Activated T-cell treated with anti-CD3 and anti-CD28 coated beads, Interleukin-2, amount 50 U/mL, for 48 hours (primary cell): ENCODE results near the gene CPNE2.
"Not testable (repeated sequence)": the region's sequence is repeated elsewhere in the genome, so short reads cannot be mapped to it uniquely, and the experiment has no call there.

Experiments
- DNase-seq, 2 experiments: peaks; one replicate each; pipeline ENCODE4 v3.0.0-alpha.2; 2020

Gene CPNE2

DNA sequence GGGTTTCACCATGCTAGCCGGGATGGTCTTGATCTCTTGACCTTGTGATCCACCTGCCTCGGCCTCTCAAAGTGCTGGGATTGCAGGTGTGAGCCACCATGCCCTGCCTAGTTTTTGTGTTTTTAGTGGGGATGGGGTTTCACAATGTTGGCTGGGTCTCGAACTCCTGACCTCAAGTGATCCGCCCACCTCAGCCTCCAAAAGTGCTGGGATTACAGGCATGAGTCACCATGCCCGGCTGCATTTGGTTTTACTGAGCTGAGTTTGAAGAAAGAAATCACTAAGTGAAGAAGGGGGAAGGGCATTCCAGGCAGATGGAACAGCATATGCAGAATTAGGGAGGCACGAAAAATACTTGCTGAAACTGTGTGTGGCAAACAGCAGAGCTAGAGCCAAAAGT, 7.6 kb downstream of the CPNE2 start:
- not testable (repeated sequence) for DNase-seq

GRCh38 chr16:57100445-57100844, 8.1 kb downstream of the CPNE2 start:
- DNase-seq = no peak

DNA sequence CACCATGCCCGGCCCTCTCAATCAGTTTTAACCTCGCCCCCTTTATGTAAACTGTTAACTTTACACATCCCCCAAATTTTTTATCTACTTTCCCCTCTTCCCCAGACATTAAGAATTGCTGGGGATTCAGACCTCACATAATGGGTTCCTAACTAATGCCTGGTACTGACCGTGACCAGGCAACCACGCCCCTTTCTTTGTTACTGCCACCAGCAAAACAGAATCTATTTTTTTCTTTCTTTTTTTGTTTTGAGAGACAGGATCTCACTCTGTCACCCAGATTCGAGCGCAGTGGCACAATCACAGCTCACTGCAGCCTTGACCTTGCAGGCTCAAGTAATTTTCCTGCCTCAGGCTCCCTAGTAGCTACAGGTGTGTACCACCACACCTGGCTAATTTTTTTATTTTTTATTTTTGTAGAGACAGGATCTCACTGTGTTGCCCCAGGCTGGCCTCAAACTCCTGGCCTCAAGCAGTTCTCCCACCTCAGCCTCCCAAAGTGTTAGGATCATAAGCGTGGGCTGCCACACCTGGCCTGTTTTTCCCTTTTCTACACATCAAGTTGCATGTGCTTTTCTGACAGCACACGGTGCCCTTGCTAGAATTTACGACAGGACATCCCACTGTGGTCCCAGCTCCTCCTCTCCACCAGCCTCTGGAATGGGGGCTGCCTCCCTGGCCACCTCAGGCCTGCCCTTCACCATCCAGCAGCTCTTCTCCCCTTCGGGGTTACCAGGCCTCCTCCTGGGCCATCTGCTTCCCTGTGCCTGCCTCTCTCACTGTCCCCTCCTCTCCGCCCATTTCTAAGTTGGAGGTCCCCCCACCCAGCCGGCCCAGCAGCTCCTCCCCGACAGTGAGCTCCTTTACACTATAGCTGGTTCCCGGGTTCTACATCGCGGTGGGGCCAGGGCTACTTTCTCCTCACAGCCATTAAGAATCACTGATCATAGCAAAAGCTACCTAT, 10.8 kb downstream of the CPNE2 start:
- no peak for DNase-seq

DNA sequence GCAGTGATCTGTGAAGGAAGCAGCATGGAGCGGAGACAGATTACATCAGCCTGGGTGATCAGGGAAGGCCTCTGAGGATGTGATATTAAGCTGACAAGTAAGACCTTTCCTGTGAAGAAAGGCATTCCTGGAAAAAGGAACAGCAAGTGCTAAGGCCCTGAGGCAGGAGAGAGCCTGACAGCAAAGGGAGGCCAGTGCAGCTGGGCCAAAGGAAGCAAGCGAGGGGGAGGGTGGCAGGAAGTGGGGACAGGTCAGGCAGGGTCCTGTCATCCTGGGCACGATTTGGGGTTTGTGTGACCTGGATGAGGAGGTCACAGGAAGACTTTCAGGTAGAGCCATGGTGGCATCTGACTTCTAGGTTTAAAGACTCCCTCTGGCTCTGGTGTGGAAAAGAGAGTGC, 12.3 kb downstream of the CPNE2 start:
- no peak for DNase-seq

DNA sequence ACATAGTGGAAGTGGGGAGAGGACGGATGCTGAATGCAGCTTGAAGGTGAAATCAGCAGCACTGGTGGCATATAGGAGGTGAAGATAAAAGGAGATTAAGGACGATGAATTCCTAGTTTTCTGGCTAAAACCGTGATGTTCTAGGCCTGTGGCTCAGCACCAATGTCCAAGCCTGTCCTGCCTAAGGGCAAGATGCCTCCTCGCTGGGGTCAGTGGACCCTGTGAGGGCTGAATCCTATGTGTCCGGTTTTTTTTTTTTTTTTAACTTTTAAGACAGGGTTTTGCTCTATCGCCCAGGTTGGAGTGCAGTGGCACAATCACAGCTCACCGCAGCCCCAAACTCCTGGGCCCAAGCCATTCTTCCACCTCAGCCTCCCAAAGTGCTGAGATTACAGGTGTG, 12.8 kb downstream of the CPNE2 start:
- DNase-seq = no peak

DNA sequence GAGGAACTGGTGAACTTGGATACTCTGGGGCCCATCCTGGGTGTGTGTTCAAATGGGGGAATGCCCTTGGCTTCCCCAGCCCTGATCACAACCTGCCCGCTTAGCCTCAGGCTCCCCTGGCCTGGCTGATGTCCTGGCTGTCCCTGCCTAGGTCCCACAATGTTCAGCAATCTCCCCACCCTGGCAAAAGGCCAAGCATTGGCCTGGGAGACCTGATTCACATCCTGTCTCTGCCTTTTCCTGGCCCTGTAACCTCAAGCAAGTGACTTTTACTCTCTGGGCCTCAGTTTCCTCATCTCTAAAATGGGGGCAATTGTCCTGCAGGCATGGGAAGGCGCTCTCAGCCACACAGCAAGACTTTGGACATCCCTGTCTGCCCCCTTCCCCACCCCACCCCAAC, 14.4 kb downstream of the CPNE2 start:
- DNase-seq = no peak

GRCh38 chr16:57107321-57107922, 15.0 kb downstream of the CPNE2 start:
- no peak for DNase-seq

- no peak for DNase-seq
These were observed 16.0 kb downstream of the CPNE2 start for GRCh38 chr16:57108432-57108831.

GRCh38 chr16:57109259-57110105, 17.1 kb downstream of the CPNE2 start:
- DNase-seq = not testable (repeated sequence)

GRCh38 chr16:57110937-57111336, 18.6 kb downstream of the CPNE2 start:
- DNase-seq = no peak

- no peak for DNase-seq
These were observed 19.0 kb downstream of the CPNE2 start for GRCh38 chr16:57111420-57111819.

GRCh38 chr16:57112403-57113041, 20.1 kb downstream of the CPNE2 start:
- no peak for DNase-seq

GRCh38 chr16:57113042-57113453, 20.7 kb downstream of the CPNE2 start:
- no peak for DNase-seq

- no peak for DNase-seq
These were observed 21.3 kb downstream of the CPNE2 start for GRCh38 chr16:57113664-57114063.

- DNase-seq = no peak
These were observed 22.8 kb downstream of the CPNE2 start for GRCh38 chr16:57115168-57115513.

- no peak for DNase-seq
These were observed 23.3 kb downstream of the CPNE2 start for GRCh38 chr16:57115514-57116182.

DNA sequence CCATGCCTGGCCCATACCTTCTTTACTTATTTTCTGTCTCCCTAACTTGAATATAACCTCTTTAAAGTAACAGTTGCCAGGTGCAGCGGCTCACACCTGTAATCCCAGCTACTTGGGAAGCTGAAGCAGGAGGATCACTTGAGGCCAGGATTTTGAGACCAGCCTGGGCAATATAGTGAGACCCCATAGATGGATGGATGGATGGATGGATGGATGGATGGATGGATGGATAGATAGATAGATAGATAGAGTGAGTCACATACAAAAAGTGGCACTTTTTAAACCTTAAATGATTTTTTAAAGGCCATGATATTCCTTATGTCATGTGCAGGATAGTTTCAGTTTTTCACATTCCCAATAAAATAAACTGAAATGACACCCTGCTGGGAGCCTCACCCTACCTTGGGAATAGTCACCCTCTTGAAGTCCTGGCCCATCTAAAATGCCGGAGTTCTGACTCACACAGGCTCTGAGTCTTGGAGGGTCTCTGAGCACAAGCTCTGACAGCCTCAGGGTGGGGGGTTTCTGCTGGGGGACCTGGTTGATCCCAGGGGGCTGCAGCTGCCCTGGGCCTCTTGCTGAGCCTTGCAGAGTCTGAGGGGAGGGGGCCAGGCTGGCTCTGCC, 26.2 kb downstream of the CPNE2 start:
- DNase-seq = no peak

DNA sequence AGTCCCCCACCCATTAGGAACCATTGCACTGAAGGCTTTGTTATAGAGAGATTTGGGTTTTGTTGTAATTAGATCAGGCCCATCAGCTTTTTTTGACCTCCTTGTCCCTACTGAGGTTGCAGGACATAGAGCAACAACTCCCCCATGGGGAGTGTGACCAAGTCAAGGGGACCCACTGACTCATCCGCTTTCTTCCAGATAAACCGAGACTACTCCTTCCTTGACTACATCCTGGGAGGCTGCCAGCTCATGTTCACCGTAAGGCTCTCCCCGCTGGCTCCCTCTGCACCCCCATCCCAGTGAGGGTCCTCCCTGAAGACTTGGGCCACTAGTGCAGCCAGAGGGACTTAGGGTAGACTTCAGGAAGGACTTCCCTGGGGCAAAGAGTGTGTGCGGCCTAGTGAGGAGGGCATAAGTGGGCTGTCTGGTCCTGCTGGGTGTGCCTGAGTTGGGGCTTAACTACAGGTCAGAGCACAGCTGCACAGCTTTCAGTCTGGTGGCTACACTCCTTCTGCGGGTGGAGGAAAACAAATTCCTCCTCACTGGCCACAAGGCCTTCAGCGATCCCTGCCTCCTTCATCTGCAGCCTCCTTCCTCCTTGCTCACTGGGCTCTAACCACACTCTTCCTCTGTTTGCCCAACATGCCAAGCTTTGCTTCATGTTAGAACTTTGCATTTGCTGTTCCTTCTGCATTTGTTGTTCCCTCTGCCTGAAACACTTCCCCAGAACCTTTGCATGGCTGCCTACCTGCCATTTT, 31.0 kb downstream of the CPNE2 start:
- no peak for DNase-seq

DNA sequence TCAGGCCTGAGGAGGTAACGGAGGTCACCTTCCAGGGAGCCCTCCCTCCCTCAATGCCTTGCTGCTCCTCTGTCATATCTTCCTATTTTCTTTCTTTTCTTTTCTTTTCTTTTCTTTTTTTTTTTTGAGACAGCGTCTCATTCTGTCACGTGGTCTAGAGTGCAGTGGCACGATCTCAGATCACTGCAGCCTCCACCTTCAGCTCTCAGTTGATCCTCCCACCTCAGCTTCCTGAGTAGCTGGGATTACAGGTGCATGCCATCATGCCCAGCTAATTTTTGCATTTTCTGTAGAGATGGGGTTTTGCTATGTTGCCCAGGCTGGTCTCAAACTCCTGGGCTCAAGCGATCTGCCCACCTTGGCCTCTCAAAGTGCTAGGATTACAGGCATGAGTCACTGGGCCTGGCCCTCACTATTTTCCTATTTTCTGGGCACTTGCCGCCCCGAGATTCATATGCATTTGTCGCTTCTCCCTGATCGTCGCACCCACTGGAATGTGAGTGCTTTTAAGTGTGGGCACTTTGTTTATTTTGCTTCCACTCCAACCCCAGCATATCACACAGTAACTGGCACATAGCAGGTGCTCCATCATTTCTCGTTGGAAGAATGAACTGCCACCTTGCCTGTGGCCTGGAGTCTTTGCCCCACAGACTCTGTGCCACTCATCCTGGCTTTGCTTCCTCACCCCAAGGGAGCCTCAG, 31.7 kb downstream of the CPNE2 start:
- no peak for DNase-seq

- no peak for DNase-seq
These were observed 33.0 kb downstream of the CPNE2 start for GRCh38 chr16:57125376-57125775.
